Measurements from ENCODE around the gene LUC7L3. TPM values are rescaled to one million over a fixed set of nuclear protein-coding genes. Genes with fewer than 3 reads are reported as not detected.
"Not testable (repeated sequence)": the region's sequence is repeated elsewhere in the genome, so short reads cannot be mapped to it uniquely, and the experiment has no call there.

LUC7L3 gene, protein sequence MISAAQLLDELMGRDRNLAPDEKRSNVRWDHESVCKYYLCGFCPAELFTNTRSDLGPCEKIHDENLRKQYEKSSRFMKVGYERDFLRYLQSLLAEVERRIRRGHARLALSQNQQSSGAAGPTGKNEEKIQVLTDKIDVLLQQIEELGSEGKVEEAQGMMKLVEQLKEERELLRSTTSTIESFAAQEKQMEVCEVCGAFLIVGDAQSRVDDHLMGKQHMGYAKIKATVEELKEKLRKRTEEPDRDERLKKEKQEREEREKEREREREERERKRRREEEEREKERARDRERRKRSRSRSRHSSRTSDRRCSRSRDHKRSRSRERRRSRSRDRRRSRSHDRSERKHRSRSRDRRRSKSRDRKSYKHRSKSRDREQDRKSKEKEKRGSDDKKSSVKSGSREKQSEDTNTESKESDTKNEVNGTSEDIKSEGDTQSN
- 100 to 1,000 TPM; 184 to 200 TPM for total RNA-seq

DNA sequence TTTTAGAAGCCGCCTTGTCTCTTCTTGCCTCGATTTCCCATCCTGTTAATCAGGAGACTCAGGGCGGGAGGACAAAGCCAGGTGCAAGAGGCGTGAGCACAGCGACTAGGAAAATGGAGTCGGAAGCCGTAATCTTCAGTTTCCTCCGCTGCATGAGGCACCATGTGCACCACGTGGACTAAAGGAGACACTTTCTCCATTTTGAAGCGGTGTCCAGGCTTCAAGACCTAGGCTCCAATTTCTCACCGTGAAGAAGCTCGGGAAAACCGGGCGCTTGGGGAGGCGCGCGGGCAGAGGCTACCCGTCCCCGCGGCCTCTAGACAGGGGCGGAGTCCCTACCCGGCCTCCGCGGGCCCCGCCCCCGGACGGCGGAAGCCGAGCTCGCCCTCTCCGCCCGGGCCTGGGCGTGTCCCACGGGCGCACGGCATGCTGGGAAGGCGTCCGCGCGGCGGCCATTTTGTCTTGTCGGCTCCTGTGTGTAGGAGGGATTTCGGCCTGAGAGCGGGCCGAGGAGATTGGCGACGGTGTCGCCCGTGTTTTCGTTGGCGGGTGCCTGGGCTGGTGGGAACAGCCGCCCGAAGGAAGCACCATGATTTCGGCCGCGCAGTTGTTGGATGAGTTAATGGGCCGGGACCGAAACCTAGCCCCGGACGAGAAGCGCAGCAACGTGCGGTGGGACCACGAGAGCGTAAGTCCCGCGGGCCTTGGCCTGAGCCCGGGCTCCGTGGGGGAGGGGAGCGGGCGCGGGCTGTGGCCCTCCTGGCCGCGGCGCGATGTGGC lies at the start of gene LUC7L3:
Gene LUC7L3 (plus strand): TSS at position 460 of the 780 bp plus-strand sequence. CDS start 130 bp downstream, at position 590.
- Mint-ChIP-seq H3K27ac (peak within 1 kb of the TSS; percentile 99), H3K4me3 (peak within 1 kb of the TSS; percentile 97), H3K27me3 (no peaks in the 10 kb centered on the region), H3K4me1 (peaks cover 18% of the 10 kb centered on the region), H3K36me3 (peaks cover 2% of the 10 kb centered on the region), H3K9me3 (no peaks in the 10 kb centered on the region)
- POLR2A ChIA-PET, result interaction anchor here (0.6 to 3.8 kb wide), 10 partner anchors 9 to 401 kb away, joined by 3 to 62 read pairs (median 5); partner anchors contain the start of genes ANKRD40, SPAG9 and TOB1
- ATAC-seq (ENCODE audit: low read depth), result peak; percentile 90
- DNase-seq, result peak; percentile 99

DNA sequence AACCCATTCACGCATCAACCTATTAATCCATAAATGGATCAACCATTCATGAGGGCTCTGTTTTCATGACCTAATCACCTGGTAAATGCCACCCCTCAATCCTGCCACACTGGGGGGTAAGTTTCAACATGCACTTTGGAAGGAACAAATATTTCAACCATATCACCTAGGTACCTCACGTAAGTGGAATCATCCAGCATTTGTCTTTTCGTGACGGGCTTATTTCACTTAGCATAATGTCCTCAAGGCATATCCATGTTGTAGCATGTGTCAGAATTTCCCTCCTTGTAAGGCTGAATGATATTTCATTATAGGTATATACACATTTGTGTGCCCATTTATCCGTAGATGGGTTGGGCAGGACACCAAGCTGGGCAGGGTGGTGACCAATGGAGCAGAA lies 47.3 kb upstream of the LUC7L3 start:
- Mint-ChIP-seq H3K4me3 (no peak overlapping the region), H3K36me3 (no peaks in the 10 kb centered on the region), H3K27ac (no peak overlapping the region), H3K27me3 (peaks cover 2% of the 10 kb centered on the region), H3K9me3 (no peaks in the 10 kb centered on the region), H3K4me1 (no peaks in the 10 kb centered on the region)
- POLR2A ChIA-PET, result interaction anchor here (0.5 kb wide), 1 partner anchor 1310 kb away, joined by 3 read pairs; no protein-coding TSS in a partner anchor
- no peak for DNase-seq
- no peak for ATAC-seq (ENCODE audit: low read depth)

DNA sequence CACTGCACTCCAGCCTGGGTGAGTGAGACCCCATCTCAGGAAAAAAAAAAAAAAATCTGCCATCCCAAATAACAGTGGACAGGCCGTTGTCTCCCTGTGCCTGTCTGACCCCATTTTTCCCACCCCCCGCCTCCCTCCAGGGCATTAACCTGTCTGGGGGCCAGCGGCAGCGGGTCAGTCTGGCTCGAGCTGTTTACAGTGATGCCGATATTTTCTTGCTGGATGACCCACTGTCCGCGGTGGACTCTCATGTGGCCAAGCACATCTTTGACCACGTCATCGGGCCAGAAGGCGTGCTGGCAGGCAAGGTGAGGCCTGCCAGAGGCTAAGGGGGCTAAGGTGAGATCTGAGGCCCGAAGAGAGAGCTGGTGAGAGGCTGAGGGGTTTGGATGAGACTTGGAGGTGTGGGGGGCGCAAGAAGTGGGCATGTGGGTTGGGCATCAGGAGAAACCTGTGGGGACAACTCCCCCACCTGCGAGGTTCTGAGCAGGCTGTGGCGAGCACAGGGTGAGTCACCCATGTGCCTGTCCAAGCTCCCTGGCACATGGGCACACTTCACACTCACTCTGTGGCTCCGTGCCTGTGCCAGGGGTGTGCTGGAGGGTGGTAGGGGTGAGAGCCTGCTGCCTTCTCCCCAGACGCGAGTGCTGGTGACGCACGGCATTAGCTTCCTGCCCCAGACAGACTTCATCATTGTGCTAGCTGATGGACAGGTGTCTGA lies 46.4 kb upstream of the LUC7L3 start:
- ATAC-seq (ENCODE audit: low read depth), result no peak
- Mint-ChIP-seq H3K4me3 (no peak overlapping the region), H3K27ac (no peak overlapping the region), H3K9me3 (no peaks in the 10 kb centered on the region), H3K36me3 (no peaks in the 10 kb centered on the region), H3K4me1 (no peaks in the 10 kb centered on the region), H3K27me3 (no peaks in the 10 kb centered on the region)
- POLR2A ChIA-PET, result no interaction called here
- no peak for DNase-seq

DNA sequence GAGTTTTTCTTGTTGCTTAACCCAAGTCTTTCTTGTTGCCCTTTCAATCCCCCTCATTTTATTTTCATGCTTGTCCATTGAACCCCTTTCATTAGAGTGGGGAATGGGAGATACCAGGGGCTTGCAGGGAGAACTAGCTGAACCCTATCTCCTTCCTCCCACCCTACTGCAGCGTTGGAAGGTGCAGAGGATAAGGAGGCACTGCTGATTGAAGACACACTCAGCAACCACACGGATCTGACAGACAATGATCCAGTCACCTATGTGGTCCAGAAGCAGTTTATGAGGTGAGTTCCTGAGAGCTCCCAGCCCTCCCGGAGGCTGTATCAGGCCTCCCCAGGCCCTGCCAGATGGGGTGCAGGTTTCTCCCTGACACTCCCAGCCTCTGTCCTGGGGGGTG lies 44.2 kb upstream of the LUC7L3 start:
- Mint-ChIP-seq H3K4me3 (no peak overlapping the region), H3K4me1 (no peaks in the 10 kb centered on the region), H3K9me3 (no peaks in the 10 kb centered on the region), H3K36me3 (no peaks in the 10 kb centered on the region), H3K27me3 (no peaks in the 10 kb centered on the region), H3K27ac (no peak overlapping the region)
- no peak for DNase-seq
- no peak for ATAC-seq (ENCODE audit: low read depth)
- POLR2A ChIA-PET, result interaction anchor here (0.5 kb wide), 1 partner anchor 51 kb away, joined by 5 read pairs; no protein-coding TSS in a partner anchor

DNA sequence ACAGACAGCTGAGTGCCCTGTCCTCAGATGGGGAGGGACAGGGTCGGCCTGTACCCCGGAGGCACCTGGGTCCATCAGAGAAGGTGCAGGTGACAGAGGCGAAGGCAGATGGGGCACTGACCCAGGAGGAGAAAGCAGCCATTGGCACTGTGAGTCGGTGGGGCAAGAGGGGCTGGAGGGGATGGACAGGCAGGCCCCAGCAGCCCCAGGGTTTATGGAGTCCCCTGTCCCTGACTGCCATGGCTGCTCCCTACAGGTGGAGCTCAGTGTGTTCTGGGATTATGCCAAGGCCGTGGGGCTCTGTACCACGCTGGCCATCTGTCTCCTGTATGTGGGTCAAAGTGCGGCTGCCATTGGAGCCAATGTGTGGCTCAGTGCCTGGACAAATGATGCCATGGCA lies 43.8 kb upstream of the LUC7L3 start:
- ATAC-seq (ENCODE audit: low read depth), result no peak
- no peak overlapping the region for H3K4me3 Mint-ChIP-seq
- H3K9me3 Mint-ChIP-seq, result no peaks in the 10 kb centered on the region

DNA sequence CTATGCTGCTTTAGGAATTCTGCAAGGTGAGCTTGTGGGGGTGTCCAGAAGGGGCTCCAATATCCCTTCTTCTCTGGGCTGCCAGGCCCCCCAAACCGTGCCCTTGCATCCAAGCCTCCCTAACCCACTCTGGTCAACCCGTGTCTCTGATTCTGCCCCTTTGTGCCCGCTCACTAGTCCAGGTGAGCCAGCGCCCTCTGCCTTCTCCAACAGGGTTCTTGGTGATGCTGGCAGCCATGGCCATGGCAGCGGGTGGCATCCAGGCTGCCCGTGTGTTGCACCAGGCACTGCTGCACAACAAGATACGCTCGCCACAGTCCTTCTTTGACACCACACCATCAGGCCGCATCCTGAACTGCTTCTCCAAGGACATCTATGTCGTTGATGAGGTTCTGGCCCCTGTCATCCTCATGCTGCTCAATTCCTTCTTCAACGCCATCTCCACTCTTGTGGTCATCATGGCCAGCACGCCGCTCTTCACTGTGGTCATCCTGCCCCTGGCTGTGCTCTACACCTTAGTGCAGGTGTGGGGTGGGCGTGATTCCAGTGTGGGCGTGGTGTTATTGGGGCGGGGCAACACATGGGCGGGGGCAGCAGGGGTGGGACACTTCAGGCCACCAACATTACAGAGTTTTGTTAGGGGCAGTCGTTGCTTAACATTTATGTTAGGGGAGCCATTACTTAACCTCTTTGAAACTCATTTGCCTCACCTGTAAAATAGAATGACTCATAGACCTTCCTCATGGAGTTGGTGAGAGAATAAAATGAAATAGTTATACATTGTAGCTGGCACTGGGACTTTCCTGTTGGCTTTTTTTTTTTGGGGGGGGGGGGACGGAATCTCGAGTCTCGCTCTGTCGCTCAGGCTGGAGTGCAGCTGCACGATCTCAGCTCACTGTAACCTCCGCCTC lies 43.1 kb upstream of the LUC7L3 start:
- ATAC-seq (ENCODE audit: low read depth), result no peak
- no peak for DNase-seq
- H3K9me3 Mint-ChIP-seq, result no peaks in the 10 kb centered on the region
- H3K27ac Mint-ChIP-seq, result no peak overlapping the region
- H3K4me3 Mint-ChIP-seq, result no peak overlapping the region
- H3K27me3 Mint-ChIP-seq, result peaks cover 8% of the 10 kb centered on the region
- H3K36me3 Mint-ChIP-seq, result no peaks in the 10 kb centered on the region
- peaks cover 3% of the 10 kb centered on the region for H3K4me1 Mint-ChIP-seq
- POLR2A ChIA-PET, result no interaction called here

More for the DNA sequence above, 43.8 kb upstream of the LUC7L3 start:
- Mint-ChIP-seq H3K4me1 (no peaks in the 10 kb centered on the region), H3K27me3 (peaks cover 3% of the 10 kb centered on the region), H3K27ac (no peak overlapping the region), H3K36me3 (no peaks in the 10 kb centered on the region)
- no peak for DNase-seq
- POLR2A ChIA-PET, result no interaction called here

DNA sequence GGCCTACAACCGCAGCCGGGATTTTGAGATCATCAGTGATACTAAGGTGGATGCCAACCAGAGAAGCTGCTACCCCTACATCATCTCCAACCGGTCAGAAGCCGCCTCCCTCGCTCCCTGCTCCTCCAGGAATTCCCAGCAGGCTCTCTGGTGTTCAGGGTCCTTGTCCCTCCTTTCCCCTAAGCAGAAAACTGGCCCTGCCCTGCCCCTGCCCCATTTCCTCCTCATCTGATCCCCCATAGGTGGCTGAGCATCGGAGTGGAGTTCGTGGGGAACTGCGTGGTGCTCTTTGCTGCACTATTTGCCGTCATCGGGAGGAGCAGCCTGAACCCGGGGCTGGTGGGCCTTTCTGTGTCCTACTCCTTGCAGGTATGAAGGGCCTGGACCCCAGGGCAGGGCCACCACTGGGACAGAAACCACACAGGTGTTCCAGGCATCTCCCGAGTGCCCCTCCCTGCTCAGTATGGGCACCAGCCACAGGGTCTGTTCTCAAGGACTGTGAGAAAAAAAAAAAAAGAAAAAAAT lies 41.5 kb upstream of the LUC7L3 start:
- H3K27me3 Mint-ChIP-seq, result peaks cover 16% of the 10 kb centered on the region
- no peak overlapping the region for H3K27ac Mint-ChIP-seq
- ATAC-seq (ENCODE audit: low read depth) (no peak), DNase-seq (no peak)
- H3K9me3 Mint-ChIP-seq, result no peaks in the 10 kb centered on the region
- POLR2A ChIA-PET, result no interaction called here
- peaks cover 4% of the 10 kb centered on the region for H3K4me1 Mint-ChIP-seq
- H3K4me3 Mint-ChIP-seq, result no peak overlapping the region
- H3K36me3 Mint-ChIP-seq, result no peaks in the 10 kb centered on the region

DNA sequence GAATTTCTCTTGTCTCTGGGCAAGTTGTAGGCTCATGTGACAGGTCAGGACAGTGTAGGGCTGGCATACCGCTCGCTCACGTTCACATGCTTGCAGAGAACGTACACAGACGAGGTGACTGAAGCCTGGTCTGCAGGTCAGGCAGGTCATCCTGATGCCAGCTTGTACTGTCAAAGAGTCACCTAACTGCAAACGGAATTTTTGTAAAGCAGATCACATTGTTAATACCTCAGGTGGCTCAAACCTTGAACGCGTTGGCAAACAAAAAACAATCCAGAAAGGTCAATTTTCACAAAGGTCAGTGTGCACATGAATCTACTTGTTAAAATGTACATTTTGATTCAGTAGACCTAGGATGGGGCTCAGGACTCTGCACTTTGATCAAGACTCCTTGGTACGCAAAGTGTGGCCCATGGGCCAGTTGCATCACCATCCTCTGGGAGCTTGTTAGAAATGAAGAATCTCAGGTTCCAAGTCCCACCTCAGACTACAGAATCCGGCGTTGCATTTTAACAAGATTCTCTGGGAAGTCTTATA lies 40.3 kb upstream of the LUC7L3 start:
- no peaks in the 10 kb centered on the region for H3K36me3 Mint-ChIP-seq
- H3K4me3 Mint-ChIP-seq, result no peak overlapping the region
- peaks cover 4% of the 10 kb centered on the region for H3K4me1 Mint-ChIP-seq
- no peak overlapping the region for H3K27ac Mint-ChIP-seq
- POLR2A ChIA-PET, result no interaction called here
- no peaks in the 10 kb centered on the region for H3K9me3 Mint-ChIP-seq
- DNase-seq (no peak), ATAC-seq (ENCODE audit: low read depth) (no peak)
- peaks cover 16% of the 10 kb centered on the region for H3K27me3 Mint-ChIP-seq

DNA sequence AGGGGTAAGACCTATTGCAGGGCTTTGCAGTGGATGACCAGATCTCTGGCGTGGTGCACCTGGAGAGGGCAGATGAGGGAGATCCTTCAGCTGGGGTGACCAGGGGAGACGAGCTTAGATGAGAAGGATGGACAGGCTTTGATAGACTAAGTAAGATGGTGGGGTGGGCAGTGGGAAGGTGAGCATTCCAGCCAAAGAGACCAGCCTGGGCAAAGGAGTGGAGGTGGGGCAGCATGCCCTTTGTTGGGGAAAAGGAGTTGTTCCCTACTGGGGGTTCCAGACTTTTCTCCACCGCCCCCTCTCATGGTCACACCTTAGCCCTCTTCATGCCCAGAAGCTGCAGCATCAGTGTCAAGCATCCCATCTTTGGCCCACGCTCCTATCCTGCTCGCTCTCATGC lies 39.3 kb upstream of the LUC7L3 start:
- DNase-seq (no peak), ATAC-seq (ENCODE audit: low read depth) (no peak)
- POLR2A ChIA-PET, result no interaction called here

DNA sequence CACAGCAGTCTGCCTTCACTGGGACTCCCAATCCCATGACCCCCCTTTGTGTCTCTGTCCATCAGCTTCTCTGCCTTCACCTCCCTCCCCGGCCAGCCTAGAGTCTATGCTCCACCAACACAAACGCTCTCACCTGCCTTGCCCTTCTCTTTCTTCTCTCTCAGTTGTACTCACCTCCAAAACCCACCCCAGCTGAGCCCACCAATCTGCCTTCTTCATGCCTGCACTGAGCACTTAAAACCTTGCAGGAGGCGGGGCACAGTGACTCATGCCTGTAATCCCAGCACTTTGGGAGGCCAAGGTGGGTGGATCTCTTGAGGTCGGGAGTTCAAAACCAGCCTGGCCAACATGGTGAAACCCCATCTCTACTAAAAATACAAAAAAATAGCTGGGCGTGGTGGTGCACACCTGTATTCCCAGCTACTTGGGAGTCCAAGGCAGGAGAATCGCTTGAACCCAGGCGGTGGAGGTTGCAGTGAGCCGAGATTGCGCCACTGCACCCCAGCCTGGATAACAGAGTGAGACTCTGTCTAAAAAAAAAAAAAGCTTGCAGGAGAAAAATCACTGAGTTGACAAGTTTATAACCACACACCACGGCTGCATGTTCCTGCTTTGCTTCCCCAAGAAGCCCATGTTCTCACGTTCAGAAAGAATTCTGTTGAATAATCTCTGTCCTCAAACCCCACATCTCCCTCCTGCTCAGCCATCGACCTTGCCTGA lies 38.7 kb upstream of the LUC7L3 start:
- H3K27ac Mint-ChIP-seq; DNase-seq; H3K4me1 Mint-ChIP-seq; H3K36me3 Mint-ChIP-seq; ATAC-seq (ENCODE audit: low read depth); H3K9me3 Mint-ChIP-seq; POLR2A ChIA-PET; H3K4me3 Mint-ChIP-seq: not testable (repeated sequence)
- H3K27me3 Mint-ChIP-seq, result peaks cover 16% of the 10 kb centered on the region

More for the DNA sequence above, 39.3 kb upstream of the LUC7L3 start:
- Mint-ChIP-seq H3K27me3 (peaks cover 16% of the 10 kb centered on the region), H3K27ac (no peak overlapping the region), H3K36me3 (no peaks in the 10 kb centered on the region), H3K4me3 (no peak overlapping the region), H3K9me3 (no peaks in the 10 kb centered on the region), H3K4me1 (peaks cover 4% of the 10 kb centered on the region)

DNA sequence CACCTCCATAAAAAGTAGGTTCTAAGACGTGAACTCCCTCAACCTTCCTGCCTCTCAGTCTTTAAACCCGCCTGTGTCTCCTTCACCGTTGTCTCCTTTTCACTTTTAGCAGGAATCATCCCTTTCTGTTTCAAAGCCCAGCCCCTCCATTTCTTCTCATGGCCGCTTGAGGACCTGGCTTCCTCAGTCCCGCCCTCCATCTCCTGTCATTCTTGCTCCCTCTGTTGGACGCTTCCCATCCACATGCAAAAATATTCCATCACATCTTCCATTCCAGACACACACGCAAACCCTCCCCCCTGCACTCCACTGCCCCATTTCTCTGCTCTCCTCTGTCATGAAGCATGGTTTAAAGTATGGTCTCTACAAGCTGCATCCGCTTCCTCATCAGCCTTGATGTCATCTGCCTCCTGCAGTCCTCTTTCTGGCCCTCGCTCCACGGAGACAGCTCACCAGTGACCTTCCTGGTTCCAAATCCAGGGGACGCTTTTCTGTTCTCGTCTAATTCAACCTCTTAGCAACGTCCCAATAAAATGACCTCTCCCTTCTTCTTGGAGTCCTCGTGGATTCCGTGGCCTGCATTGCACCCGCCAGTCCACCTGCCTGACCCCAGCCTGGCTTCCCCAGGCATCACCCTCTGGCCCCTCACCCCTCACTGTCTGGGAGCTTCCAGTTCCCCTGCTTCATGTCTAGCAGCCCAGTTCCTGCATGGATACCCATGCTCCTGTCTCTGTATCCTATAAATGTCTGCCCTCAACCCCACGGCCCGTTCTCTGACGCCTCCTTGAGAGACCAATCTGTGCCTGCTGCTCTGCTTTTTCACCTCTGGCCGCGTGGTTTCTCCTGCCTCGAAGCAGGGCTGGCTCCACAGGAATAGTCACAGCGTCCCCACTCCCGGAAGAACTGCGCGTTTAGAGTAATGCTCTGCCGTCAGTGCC lies 37.9 kb upstream of the LUC7L3 start:
- POLR2A ChIA-PET, result no interaction called here
- peaks cover 4% of the 10 kb centered on the region for H3K4me1 Mint-ChIP-seq
- no peak overlapping the region for H3K4me3 Mint-ChIP-seq
- H3K27ac Mint-ChIP-seq, result no peak overlapping the region
- H3K36me3 Mint-ChIP-seq, result no peaks in the 10 kb centered on the region
- no peaks in the 10 kb centered on the region for H3K9me3 Mint-ChIP-seq
- DNase-seq (no peak), ATAC-seq (ENCODE audit: low read depth) (no peak)
- peaks cover 16% of the 10 kb centered on the region for H3K27me3 Mint-ChIP-seq

Data from activated naive CD8-positive, alpha-beta T cell treated with anti-CD3 and anti-CD28 coated beads, Interleukin-2, amount 10 ng/mL, durations not matched to agents 7 days and 5 days (primary cell).